ENCODE measurements around the gene BMPR1B. TPM values are rescaled to one million over a fixed set of nuclear protein-coding genes. Genes with fewer than 3 reads are reported as not detected.

The BMPR1B gene
- total RNA-seq, 1 experiment from 2014 or later = not detected

DNA sequence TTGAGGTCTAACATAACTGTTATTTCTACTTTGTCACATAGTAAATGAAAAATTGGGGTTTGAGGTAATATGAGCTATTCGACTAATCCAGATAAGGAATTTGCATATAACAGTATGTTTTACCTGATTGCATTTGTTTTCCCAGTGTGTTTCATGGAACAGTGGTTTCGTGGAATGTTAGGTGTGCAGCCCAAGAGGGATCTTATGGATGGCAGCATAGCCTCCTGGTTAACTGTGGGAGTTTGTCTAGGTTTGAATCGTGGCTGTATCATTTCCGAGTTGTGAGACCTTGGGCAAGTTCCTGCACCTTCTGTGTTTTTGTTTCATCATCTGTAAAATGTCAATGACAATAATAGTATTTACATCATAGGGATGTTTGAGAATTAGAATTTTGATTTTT lies 7.9 kb downstream of the BMPR1B start (continued):
- TF ChIP-seq, protein P1, sequence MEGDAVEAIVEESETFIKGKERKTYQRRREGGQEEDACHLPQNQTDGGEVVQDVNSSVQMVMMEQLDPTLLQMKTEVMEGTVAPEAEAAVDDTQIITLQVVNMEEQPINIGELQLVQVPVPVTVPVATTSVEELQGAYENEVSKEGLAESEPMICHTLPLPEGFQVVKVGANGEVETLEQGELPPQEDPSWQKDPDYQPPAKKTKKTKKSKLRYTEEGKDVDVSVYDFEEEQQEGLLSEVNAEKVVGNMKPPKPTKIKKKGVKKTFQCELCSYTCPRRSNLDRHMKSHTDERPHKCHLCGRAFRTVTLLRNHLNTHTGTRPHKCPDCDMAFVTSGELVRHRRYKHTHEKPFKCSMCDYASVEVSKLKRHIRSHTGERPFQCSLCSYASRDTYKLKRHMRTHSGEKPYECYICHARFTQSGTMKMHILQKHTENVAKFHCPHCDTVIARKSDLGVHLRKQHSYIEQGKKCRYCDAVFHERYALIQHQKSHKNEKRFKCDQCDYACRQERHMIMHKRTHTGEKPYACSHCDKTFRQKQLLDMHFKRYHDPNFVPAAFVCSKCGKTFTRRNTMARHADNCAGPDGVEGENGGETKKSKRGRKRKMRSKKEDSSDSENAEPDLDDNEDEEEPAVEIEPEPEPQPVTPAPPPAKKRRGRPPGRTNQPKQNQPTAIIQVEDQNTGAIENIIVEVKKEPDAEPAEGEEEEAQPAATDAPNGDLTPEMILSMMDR (IDR thresholded peaks at IDR 0.05 in 2 of 3, conservative IDR thresholded peaks at IDR 0.05 in 1 of 3; ENCODE audit: borderline replicate concordance in 1 of 3, insufficient read depth in 1 of 3, low read depth in 2 of 3, low read length in 2 of 3) = no peak
- no peak for TF ChIP-seq ZNF274 (IDR thresholded peaks at IDR 0.05; ENCODE audit: low read depth, low read length)
- no peak for TF ChIP-seq JUND (IDR thresholded peaks at IDR 0.05)

DNA sequence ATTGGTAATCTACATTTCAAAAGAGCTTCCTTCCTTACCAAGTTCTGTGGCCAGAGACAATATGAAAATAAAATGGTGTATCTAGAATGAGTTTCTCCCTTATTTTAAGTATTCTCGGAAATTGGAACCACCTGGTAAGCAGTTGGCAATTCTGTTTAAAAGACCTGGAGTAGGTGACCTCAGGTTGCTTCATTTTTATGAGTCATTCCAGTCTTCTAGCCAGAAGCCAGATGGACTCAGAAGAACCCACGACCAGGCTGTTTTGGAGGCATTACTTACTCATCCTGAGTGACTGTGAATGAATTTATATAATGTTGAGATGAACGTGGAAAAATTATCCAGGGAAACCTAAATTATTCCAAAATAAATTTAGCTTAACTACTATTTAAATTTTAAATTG lies 9.1 kb downstream of the BMPR1B start:
- Histone ChIP-seq H3K79me2 (ENCODE audit: insufficient read depth, low read length) (no peaks in the 10 kb centered on the region), H3K27ac (ENCODE audit: low read depth, low read length) (no peak overlapping the region), H3K9ac (ENCODE audit: low read length) (no peak overlapping the region), H2AFZ (ENCODE audit: low read depth, low read length, poor library complexity, severe bottlenecking) (peak overlapping the region; percentile 57), H4K20me1 (ENCODE audit: insufficient read depth) (no peaks in the 10 kb centered on the region), H3K4me3 (replicated peaks in 1 of 2; ENCODE audit: low read depth in 1 of 2, low read length in 2 of 2) (no peak overlapping the region), H3K27me3 (ENCODE audit: insufficient read depth, low read length) (no peaks in the 10 kb centered on the region), H3K9me2 (ENCODE audit: insufficient read depth) (no peaks in the 10 kb centered on the region), H3K36me3 (ENCODE audit: control insufficient read depth in 1 of 2, insufficient read depth in 2 of 2, low read length in 2 of 2) (no peaks in the 10 kb centered on the region), H3K4me2 (ENCODE audit: low read length) (no peak overlapping the region), H3K9me3 (ENCODE audit: control insufficient read depth in 1 of 2, insufficient read depth in 1 of 2, low read depth in 1 of 2, low read length in 2 of 2) (no peaks in the 10 kb centered on the region), H3K4me1 (ENCODE audit: control insufficient read depth in 1 of 2, insufficient read depth in 2 of 2, low read length in 2 of 2) (peaks cover 0 to 4% of the 10 kb centered on the region in 2 experiments; a peak in 2 of 4 replicates)
- ChIA-PET RAD21 (ENCODE audit: low non-redundant PET in 1 of 2, low total read pairs in 2 of 2, uncharacterized antibody in 2 of 2, unreplicated experiment in 2 of 2) (no interaction called here), POLR2A (no interaction called here), CTCF (no interaction called here)
- TF ChIP-seq JUND (IDR thresholded peaks at IDR 0.05) (no peak), CEBPB (IDR thresholded peaks at IDR 0.05; ENCODE audit: low read depth) (peak; percentile 45; the same call in 1 of the 2 replicates), FOSL1 (IDR thresholded peaks at IDR 0.05; ENCODE audit: low read depth) (0 out of 2 replicates have a peak, but pooled peaks have one; percentile 22), POLR2AphosphoS5 (IDR thresholded peaks at IDR 0.05; ENCODE audit: low read depth, low read length) (no peak), ELF1 (IDR thresholded peaks at IDR 0.05; ENCODE audit: borderline replicate concordance, low read depth) (no peak), EGR1 (IDR thresholded peaks at IDR 0.05; ENCODE audit: low read depth) (no peak)
- TF ChIP-seq, protein P2, sequence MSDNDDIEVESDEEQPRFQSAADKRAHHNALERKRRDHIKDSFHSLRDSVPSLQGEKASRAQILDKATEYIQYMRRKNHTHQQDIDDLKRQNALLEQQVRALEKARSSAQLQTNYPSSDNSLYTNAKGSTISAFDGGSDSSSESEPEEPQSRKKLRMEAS (IDR thresholded peaks at IDR 0.05) = no peak
- DNase-seq (ENCODE audit: low read depth, low spot score) (no peak), ATAC-seq (no peak)
- BruUV-seq (replicated peaks) = no TSS peak
- intact Hi-C loops (cut with micrococcal nuclease) = no loop called here

Data from HCT116 (cell line).